SU-DHL-6 (cell line): ENCODE measurements around the gene FBN2.

Experiments used
- EZH2phosphoT487 ChIP-seq: fragments of 200-600 bp; sonication (generic), shearing (Covaris generic); conservative IDR thresholded peaks from 2 replicates; pipeline ENCODE4 v1.6.1; 2018; ENCODE audit warnings: mild to moderate bottlenecking, antibody characterized with exemption, low read length, moderate library complexity, mixed read lengths
- TF ChIP-seq, protein P1 (sequence below): fragments of 200-600 bp; sonication (generic); IDR thresholded peaks from one replicate; pipeline ENCODE4 v1.5.1; 2017; ENCODE audit warnings: antibody characterized with exemption, mild to moderate bottlenecking, low read length, moderate library complexity; ENCODE audit not compliant: insufficient read depth, poor library complexity, severe bottlenecking

GRCh38 chr5:128572051-128572929, 34.2 kb upstream of the FBN2 start:
- TF ChIP-seq, protein P1, sequence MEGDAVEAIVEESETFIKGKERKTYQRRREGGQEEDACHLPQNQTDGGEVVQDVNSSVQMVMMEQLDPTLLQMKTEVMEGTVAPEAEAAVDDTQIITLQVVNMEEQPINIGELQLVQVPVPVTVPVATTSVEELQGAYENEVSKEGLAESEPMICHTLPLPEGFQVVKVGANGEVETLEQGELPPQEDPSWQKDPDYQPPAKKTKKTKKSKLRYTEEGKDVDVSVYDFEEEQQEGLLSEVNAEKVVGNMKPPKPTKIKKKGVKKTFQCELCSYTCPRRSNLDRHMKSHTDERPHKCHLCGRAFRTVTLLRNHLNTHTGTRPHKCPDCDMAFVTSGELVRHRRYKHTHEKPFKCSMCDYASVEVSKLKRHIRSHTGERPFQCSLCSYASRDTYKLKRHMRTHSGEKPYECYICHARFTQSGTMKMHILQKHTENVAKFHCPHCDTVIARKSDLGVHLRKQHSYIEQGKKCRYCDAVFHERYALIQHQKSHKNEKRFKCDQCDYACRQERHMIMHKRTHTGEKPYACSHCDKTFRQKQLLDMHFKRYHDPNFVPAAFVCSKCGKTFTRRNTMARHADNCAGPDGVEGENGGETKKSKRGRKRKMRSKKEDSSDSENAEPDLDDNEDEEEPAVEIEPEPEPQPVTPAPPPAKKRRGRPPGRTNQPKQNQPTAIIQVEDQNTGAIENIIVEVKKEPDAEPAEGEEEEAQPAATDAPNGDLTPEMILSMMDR: no peak
- no peak for TF ChIP-seq EZH2phosphoT487
